GM12892 (cell line): ENCODE data around the gene GSTM3.
"Not testable (repeated sequence)": the region's sequence is repeated elsewhere in the genome, so short reads cannot be mapped to it uniquely, and the experiment has no call there.

Experiments used
- DNase-seq: peaks from one replicate; pipeline ENCODE4 v3.0.0; 2011; ENCODE audit not compliant: insufficient read length
- FAIRE-seq: peaks from 2 replicates; lab custom pipeline; 2011; peaks lifted over from hg19 to GRCh38; lab: Jason Lieb, UNC
- POLR2A ChIP-seq: IDR thresholded peaks from 2 replicates; pipeline ENCODE4 v1.6.1; 2011; ENCODE audit warnings: low read depth, low read length, control low read depth
- POLR2AphosphoS5 ChIP-seq: IDR thresholded peaks from 2 replicates; pipeline ENCODE4 v1.6.1; 2011; ENCODE audit warnings: low read depth, low read length, control low read depth
- TAF1 ChIP-seq: IDR thresholded peaks from 2 replicates; pipeline ENCODE4 v1.6.1; 2011; ENCODE audit warnings: low read depth, mild to moderate bottlenecking, control low read depth, low read length, borderline replicate concordance

The GSTM3 gene

GRCh38 chr1:109773203-109773899 lies 32.5 kb upstream of the GSTM3 start:
- FAIRE-seq, result peak; percentile 30
- peak; percentile 63 for DNase-seq
- TF ChIP-seq POLR2A (no peak), TAF1 (no peak), POLR2AphosphoS5 (no peak)

DNA sequence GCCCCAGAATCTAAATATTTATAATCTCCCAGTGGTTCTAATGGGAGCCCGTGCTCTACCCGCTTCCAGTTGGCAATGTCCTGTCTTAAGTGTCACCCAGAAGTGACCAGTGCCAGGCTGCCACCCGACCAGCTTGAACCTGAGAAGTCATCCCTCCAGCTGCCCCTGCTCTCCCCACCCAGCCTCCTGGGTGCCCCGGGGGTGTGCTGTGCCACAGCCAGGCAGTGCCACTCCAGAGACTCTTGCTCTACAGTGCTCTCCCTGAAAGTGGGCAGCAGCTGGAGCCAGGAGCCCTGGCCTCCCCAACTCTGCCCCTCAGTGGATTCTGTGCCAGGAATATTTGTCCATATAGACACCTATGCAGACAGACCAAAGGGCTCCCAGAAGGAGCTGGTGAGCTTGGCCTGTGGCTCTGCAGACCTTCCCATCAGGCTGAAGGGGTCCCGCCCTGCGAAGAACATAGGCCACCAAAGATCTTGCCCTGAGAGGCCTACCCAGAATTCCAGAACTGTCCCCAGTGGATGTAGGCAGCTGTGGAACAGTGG lies 31.9 kb upstream of the GSTM3 start:
- DNase-seq (no peak), FAIRE-seq (no peak)
- TF ChIP-seq POLR2A (no peak), TAF1 (no peak), POLR2AphosphoS5 (no peak)

DNA sequence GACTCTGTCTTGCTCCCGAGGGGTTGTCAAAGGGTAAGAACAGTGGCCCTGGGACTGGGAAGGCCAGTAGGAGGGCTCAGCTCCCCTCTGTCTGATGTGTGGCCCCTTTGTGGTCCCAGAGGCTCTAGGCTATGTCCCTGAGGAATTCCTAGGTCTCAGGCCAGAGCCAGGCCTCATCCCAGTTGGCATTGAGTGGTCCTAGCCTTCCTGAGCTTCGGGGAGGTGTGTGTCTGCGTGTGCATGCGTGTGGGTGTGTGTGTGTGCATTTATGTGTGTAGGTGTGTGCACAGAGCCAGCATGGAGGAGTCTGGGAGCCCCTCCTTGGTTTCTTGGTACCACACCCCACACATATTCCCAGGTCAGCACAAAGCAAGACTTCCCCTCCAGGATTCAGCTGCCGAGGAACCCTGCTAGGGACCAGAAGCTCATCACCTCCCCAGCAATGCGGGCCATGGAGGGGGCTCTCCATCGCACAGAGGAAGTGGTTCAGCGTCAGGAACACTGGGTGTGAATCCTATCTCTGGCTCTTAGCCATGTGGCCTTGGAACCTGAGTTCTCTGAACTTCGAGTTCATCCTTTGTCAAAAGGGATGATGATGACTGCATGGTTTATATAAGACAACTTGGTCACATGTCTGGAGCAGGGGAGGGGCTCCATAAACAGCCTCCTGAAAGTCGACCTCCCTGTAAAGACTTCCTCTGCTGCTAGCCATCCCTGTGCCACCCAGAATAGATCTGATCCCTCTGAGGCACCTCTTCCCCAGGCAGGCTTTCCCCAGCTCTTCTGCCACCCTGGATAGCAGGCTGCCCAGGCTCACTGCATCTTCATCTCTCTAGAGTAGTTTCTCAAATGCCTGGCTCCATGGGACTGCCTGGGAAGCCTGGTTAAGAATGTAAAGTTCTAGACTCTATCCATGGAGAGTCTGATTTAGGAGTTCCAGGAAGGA lies 31.1 kb upstream of the GSTM3 start:
- TF ChIP-seq TAF1 (no peak), POLR2AphosphoS5 (no peak), POLR2A (no peak)
- FAIRE-seq (no peak), DNase-seq (no peak)

DNA sequence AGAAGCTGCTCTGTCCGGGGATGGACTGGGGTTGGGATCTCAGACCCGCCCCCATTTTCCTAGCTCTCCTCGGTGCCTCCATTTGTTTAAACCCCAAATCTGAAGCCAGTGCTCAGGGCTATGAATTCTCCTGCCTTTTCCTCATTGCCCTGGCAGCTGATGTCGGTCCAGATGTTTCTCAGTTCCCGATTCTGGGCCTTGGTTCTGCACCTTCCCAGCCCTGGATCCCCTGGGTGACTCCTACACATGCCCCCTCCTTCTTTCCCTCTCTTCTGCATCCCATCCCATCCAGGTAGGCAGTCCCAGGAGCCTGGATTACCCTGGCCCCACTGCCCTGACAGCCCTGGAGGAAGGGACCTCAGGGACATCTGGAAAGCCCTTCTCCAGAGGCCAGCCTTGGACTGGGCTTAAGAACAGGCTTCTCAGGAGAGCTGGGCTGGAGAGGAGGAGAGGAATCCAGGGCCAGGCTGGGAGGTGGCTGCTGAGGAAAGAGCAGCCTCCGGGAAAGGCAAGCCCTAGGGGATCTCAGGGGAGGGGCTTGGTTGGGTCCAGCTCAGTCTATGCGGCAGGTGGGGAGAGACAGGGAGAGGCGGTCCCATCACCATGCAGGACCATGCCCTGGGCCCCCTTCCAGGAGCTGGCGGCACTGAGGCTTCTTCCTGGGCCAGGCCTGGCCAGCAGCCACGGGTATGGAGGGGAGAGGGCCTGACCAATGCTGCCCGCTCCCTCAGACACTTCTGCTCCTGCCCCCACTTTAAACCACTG lies 29.7 kb upstream of the GSTM3 start:
- TF ChIP-seq POLR2A (no peak), TAF1 (no peak), POLR2AphosphoS5 (no peak)
- DNase-seq (no peak), FAIRE-seq (no peak)

DNA sequence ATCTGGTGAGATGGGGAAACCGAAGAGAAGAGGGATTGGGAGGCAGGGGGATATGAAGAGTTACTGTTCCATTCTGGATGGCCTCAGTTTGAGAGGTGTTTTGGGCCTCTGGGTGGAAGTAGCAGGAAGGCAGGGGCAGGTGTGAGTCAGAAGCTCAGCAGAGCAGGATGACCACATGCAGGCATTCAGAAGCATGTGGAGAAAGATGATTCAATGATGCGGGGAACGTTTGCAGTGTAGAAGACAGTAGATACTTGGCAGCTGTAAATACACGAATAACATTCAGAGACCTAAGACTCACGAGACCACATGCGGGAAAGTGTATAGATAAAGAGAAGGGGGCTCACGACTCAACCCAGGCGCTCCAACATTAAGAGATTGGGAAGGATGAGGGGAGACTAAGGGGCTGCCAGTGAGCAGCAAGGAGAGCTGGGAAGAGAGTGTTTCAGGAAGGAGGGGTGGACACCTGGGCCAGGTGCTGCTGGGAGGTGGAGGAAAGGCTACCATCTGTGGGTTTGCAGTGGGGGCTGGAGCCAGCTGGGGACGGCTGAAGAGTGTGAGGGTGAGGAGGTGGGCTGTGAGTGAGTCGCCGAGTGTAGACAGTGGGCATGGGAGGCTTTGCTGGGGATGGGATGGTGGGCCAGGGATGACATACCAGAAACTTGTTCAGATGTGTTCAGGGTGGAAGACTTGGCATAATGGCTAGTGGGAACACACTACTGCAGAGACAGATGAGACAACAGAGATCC lies 28.7 kb upstream of the GSTM3 start:
- no peak for DNase-seq
- FAIRE-seq, result no peak
- no peak for TF ChIP-seq POLR2AphosphoS5
- no peak for TF ChIP-seq POLR2A
- no peak for TF ChIP-seq TAF1

DNA sequence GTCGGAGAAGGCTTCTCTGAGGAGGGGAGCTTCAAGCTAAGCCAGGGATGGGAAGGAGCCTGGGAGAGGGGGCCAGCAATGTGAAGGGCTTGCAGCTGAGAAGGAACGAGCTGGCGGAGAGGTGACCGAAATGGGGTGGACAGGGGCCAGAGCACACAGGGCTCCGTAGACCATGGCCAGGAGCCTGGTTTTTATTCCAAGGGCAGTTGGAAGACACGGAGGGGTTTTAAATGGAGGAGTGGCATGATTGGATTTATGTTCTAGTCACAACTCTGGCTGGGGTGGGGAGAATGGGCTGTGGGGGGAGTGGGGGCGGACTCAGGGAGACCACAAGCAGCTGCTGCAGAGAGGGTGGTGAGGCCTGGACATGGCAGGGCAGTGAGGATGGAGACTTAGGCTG lies 28.0 kb upstream of the GSTM3 start:
- DNase-seq (no peak), FAIRE-seq (no peak)

GRCh38 chr1:109768335-109768650 lies 27.5 kb upstream of the GSTM3 start:
- FAIRE-seq, result no peak
- DNase-seq, result no peak
- no peak for TF ChIP-seq POLR2AphosphoS5
- TF ChIP-seq POLR2A, result no peak
- no peak for TF ChIP-seq TAF1

More for the DNA sequence above, 28.0 kb upstream of the GSTM3 start:
- TF ChIP-seq TAF1 (no peak), POLR2AphosphoS5 (no peak), POLR2A (no peak)

- DNase-seq (no peak), FAIRE-seq (no peak)
- TF ChIP-seq POLR2AphosphoS5, result no peak
- no peak for TF ChIP-seq POLR2A
- no peak for TF ChIP-seq TAF1
These were observed 26.9 kb upstream of the GSTM3 start for GRCh38 chr1:109767637-109768334.

DNA sequence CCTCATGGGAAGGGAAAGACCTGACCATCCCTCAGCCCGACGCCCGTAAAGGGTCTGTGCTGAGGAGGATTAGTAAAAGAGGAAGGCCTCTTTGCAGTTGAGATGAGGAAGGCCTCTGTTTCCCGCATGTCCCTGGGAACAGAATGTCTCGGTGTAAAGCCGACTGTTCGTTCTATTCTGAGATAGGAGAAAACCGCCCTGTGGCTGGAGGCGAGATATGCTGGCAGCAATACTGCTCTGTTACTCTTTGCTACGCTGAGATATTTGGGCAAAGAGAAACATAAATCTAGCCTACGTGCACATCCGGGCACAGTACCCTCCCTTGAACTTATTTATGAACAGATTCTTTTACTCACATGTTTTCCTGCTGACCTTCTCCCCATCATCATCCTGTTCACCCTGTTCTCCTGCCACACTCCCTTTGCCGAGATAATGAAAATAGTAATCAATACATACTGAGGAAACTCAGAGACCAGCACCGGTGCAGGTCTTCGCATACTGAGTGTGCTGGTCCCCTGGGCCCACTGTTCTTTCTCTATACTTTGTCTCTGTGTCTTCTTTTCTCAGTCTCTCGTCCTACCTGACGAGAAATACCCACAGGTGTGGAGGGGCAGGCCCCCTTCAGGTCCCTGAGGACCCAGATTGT lies 26.3 kb upstream of the GSTM3 start:
- not testable (repeated sequence) for FAIRE-seq, DNase-seq
